OCI-LY1 (cell line): ENCODE measurements around the gene CFAP221.

ENCODE experiments used
- H2AFZ ChIP-seq: fragments of 200-600 bp; sonication (generic), shearing (Covaris generic); 2 replicates; pipeline ENCODE4 v1.6.0; 2014; ENCODE audit warnings: antibody characterized with exemption, mild to moderate bottlenecking, low read length
- H3F3A ChIP-seq: fragments of 200-600 bp; sonication (generic), shearing (Covaris generic); 2 replicates; pipeline ENCODE4 v1.6.0; 2014; ENCODE audit warnings: mild to moderate bottlenecking, antibody characterized with exemption, low read length, moderate library complexity; ENCODE audit not compliant: insufficient read depth
- H3K27ac ChIP-seq: fragments of 200-600 bp; sonication (generic); 2 replicates; pipeline ENCODE4 v1.5.1; 2014; ENCODE audit warnings: low read length, mixed run types, mild to moderate bottlenecking, low read depth; ENCODE audit not compliant: poor library complexity, severe bottlenecking
- H3K27me3 ChIP-seq: fragments of 200-600 bp; sonication (generic); 2 replicates; pipeline ENCODE4 v1.6.0; 2014; ENCODE audit warnings: antibody characterized with exemption, mild to moderate bottlenecking, low read length, moderate library complexity; ENCODE audit not compliant: insufficient read depth
- H3K36me3 ChIP-seq: fragments of 200-600 bp; sonication (generic); 2 replicates; pipeline ENCODE4 v1.6.1; 2014; ENCODE audit warnings: mild to moderate bottlenecking, antibody characterized with exemption, low read length, moderate library complexity, mixed read lengths; ENCODE audit not compliant: insufficient read depth
- H3K4me1 ChIP-seq: fragments of 200-600 bp; sonication (generic); 2 replicates; pipeline ENCODE4 v1.5.1; 2014; ENCODE audit warnings: mild to moderate bottlenecking, low read length, moderate library complexity; ENCODE audit not compliant: insufficient read depth, severe bottlenecking
- H3K4me2 ChIP-seq: fragments of 200-600 bp; sonication (generic), shearing (Covaris generic); 2 replicates; pipeline ENCODE4 v1.6.1; 2014; ENCODE audit warnings: low read length
- H3K4me3 ChIP-seq: fragments of 200-600 bp; sonication (generic); 2 replicates; pipeline ENCODE4 v1.5.1; 2014; ENCODE audit warnings: low read length, low read depth, mild to moderate bottlenecking, mixed read lengths; ENCODE audit not compliant: poor library complexity, severe bottlenecking
- H3K79me2 ChIP-seq: fragments of 200-600 bp; shearing (Covaris generic); 2 replicates; pipeline ENCODE4 v1.6.1; 2016; ENCODE audit warnings: mixed run types, low read length, mixed read lengths; ENCODE audit not compliant: insufficient read depth
- H3K9ac ChIP-seq: fragments of 200-600 bp; sonication (generic), shearing (Covaris generic); 2 replicates; pipeline ENCODE4 v1.6.1; 2014; ENCODE audit warnings: mild to moderate bottlenecking, low read length, mixed read lengths
- H3K9me2 ChIP-seq: fragments of 200-600 bp; sonication (generic), shearing (Covaris generic); 2 replicates; pipeline ENCODE4 v1.6.1; 2014; ENCODE audit warnings: low read depth, mild to moderate bottlenecking, low read length, mixed read lengths
- H3K9me3 ChIP-seq: fragments of 200-600 bp; shearing (Covaris generic); 2 replicates; pipeline ENCODE4 v1.6.1; 2014; ENCODE audit warnings: low read length, mixed read lengths
- H4K20me1 ChIP-seq: fragments of 200-600 bp; sonication (generic), shearing (Covaris generic); 2 replicates; pipeline ENCODE4 v1.6.0; 2016; ENCODE audit warnings: mild to moderate bottlenecking, low read length; ENCODE audit not compliant: insufficient read depth
- EZH2 ChIP-seq: fragments of 200-600 bp; sonication (generic), shearing (Covaris generic); IDR thresholded peaks from 2 replicates; pipeline ENCODE4 v1.8.0; 2017; ENCODE audit warnings: borderline replicate concordance, mixed run types, mild to moderate bottlenecking, antibody characterized with exemption, low read length, moderate library complexity, mixed read lengths
- TF ChIP-seq, protein P1 (sequence below): fragments of 200-600 bp; sonication (generic), shearing (Covaris generic); IDR thresholded peaks from 2 replicates; pipeline ENCODE4 v1.5.1; 2017; ENCODE audit warnings: mild to moderate bottlenecking, antibody characterized with exemption, low read length, moderate library complexity, mixed read lengths

CFAP221 gene

DNA sequence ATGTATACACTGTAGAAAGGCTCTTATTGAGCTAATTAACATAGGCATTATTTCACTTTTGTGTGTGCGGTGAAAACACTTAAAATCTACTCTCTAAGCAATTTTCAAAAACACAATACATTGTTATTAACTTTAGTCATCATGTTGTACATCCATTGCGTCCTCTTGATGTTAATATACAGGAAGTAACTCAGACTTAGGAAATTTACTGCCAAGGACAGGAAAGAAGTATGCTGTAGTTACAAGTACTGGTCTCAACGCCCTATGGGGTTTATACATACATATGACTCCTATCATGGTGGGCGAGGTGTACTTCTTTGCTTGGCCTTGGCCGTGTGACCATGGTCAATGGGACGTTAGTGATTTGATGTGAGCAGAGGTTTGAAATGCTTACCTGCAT, 35.5 kb upstream of the CFAP221 start:
- Histone ChIP-seq H3K27ac (no peak overlapping the region), H3F3A (no peaks in the 10 kb centered on the region), H3K9me2 (no peaks in the 10 kb centered on the region), H2AFZ (no peak overlapping the region), H3K36me3 (no peaks in the 10 kb centered on the region), H3K79me2 (no peaks in the 10 kb centered on the region), H3K4me2 (no peak overlapping the region), H3K9ac (no peak overlapping the region), H3K9me3 (no peaks in the 10 kb centered on the region), H3K4me3 (no peak overlapping the region), H3K27me3 (no peaks in the 10 kb centered on the region; the same call in 1 of the 2 replicates), H3K4me1 (no peaks in the 10 kb centered on the region), H4K20me1 (no peaks in the 10 kb centered on the region)
- TF ChIP-seq, protein P1, sequence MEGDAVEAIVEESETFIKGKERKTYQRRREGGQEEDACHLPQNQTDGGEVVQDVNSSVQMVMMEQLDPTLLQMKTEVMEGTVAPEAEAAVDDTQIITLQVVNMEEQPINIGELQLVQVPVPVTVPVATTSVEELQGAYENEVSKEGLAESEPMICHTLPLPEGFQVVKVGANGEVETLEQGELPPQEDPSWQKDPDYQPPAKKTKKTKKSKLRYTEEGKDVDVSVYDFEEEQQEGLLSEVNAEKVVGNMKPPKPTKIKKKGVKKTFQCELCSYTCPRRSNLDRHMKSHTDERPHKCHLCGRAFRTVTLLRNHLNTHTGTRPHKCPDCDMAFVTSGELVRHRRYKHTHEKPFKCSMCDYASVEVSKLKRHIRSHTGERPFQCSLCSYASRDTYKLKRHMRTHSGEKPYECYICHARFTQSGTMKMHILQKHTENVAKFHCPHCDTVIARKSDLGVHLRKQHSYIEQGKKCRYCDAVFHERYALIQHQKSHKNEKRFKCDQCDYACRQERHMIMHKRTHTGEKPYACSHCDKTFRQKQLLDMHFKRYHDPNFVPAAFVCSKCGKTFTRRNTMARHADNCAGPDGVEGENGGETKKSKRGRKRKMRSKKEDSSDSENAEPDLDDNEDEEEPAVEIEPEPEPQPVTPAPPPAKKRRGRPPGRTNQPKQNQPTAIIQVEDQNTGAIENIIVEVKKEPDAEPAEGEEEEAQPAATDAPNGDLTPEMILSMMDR = no peak
- no peak for TF ChIP-seq EZH2

DNA sequence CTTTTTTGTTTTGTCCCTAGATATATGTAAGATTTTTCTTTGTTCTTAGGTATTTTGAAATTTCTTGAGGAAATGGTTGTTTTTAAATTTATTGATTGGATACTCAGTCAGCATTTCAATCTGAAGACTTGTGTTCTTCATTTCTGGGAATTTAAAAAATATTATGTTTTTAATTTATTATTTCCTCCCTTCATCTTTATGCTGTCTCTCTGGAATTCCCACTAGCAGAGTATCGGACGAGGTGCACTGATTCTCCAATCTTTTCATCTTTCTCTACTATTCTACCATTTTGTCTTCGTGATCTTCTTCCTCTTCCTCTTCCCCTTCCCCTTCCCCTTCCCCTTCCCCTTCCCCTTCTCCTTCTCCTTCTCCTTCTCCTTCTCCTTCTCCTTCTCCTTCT, 32.3 kb upstream of the CFAP221 start:
- H3K9me3 ChIP-seq = no peaks in the 10 kb centered on the region
- H3F3A ChIP-seq = no peaks in the 10 kb centered on the region
- H3K27ac ChIP-seq = no peak overlapping the region
- H3K9ac ChIP-seq = no peak overlapping the region
- no peaks in the 10 kb centered on the region for H3K79me2 ChIP-seq
- no peak overlapping the region for H2AFZ ChIP-seq
- no peaks in the 10 kb centered on the region for H4K20me1 ChIP-seq
- H3K27me3 ChIP-seq = no peaks in the 10 kb centered on the region; the same call in 1 of the 2 replicates
- H3K4me2 ChIP-seq = no peak overlapping the region
- TF ChIP-seq, protein P1 = no peak
- TF ChIP-seq EZH2 = no peak
- no peaks in the 10 kb centered on the region for H3K4me1 ChIP-seq
- H3K9me2 ChIP-seq = no peaks in the 10 kb centered on the region
- no peaks in the 10 kb centered on the region for H3K36me3 ChIP-seq
- H3K4me3 ChIP-seq = no peak overlapping the region

DNA sequence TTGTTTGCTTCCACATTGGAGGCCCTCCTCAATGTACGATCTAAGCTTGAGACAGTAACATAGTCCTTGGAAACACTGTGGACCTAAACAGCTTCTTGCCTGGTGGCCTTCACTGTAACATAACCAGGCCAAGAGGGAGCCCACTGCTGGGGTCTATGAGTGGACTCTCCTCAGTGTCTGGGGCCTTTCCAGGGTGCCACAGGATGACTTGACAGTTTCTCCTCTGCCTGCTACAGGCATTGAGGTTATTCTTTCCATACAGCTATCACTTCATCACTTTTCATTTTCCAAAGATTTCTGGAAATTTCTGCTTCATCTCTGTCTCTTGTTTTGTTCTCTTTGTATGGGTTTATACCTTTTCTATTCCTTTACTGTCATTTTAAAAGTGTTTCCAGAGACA, 31.3 kb upstream of the CFAP221 start:
- Histone ChIP-seq H3K4me1 (no peaks in the 10 kb centered on the region), H3K36me3 (no peaks in the 10 kb centered on the region), H3K27ac (no peak overlapping the region), H3K9me2 (no peaks in the 10 kb centered on the region), H3F3A (no peaks in the 10 kb centered on the region), H4K20me1 (no peaks in the 10 kb centered on the region), H2AFZ (no peak overlapping the region), H3K79me2 (no peaks in the 10 kb centered on the region), H3K9me3 (no peaks in the 10 kb centered on the region), H3K4me3 (no peak overlapping the region), H3K4me2 (no peak overlapping the region), H3K27me3 (no peaks in the 10 kb centered on the region; the same call in 1 of the 2 replicates), H3K9ac (no peak overlapping the region)
- TF ChIP-seq, protein P1 = no peak
- TF ChIP-seq EZH2 = no peak
